H1 (cell line): Measurements from ENCODE around the gene ATP23.

ENCODE experiments used
- ASH2L ChIP-seq: fragments of 200-600, 300-600 bp; sonication (generic); IDR thresholded peaks from one replicate; pipeline ENCODE4 v1.7.1; 2017; ENCODE audit warnings: low read length
- ATF3 ChIP-seq: IDR thresholded peaks from 2 replicates; pipeline ENCODE4 v1.6.1; 2011; ENCODE audit warnings: low read depth, mild to moderate bottlenecking, low read length; ENCODE audit not compliant: insufficient read depth
- EZH2 ChIP-seq: fragments of 200-600 bp; sonication (generic); IDR thresholded peaks from 2 replicates; pipeline ENCODE4 v1.7.1; 2012; ENCODE audit warnings: low read depth, mild to moderate bottlenecking, moderate library complexity, low read length, inconsistent platforms; ENCODE audit not compliant: severe bottlenecking

DNA sequence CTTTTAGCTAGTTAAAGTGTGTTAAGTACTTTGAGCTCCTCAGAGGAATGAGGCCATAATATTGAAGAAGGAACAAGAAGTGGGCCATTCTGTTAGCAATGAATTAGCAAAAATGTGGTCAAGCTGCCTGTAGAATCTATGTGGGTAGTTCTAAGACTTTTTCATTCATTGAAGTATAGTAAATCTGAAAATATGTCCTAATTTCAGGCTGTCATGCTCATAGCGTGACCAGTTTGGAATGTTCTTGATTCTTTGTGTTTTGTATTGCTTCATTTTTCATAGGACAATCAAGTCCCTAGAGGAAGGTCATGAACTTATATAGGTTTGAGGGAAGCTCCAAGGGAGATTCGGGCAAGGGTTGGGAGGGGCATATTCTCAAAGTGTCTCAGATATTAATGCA, 11.4 kb downstream of the ATP23 start:
- TF ChIP-seq EZH2 = no peak
- no peak for TF ChIP-seq ATF3
- no peak for TF ChIP-seq ASH2L
